GM12878 (cell line): ENCODE data around the gene FDXR. TPM values are rescaled to one million over a fixed set of nuclear protein-coding genes. Genes with fewer than 3 reads are reported as not detected.
A peak's percentile ranks its signal among the peaks of the same experiment; 100 is the strongest.

ENCODE experiments used
- ATAC-seq: fragments of 200-7000 bp; cut with Tn5 transposase; 3 replicates; pipeline ENCODE4 v1.9.1; 2020; ENCODE audit warnings: mild to moderate bottlenecking, moderate library complexity
- BruUV-seq: library from RNA; stranded (reverse); fragments of 400-500 nt; replicated peaks from 2 replicates; lab custom pipeline; 2021; lab: Mats Ljungman, UMichigan
- CTCF ChIA-PET: fragments of 300-600 bp; sonication (Branson Sonifier 250); formaldehyde crosslinking; extraction: SDS; loops from one replicate; lab custom pipeline; 2021; ENCODE audit warnings: inconsistent platforms; lab: Yijun Ruan, JAX
- POLR2A ChIA-PET: fragments of 350-600 bp; formaldehyde crosslinking; extraction: SDS; loops from one replicate; lab custom pipeline; 2021; ENCODE audit warnings: inconsistent platforms; lab: Charles Lee
- RAD21 ChIA-PET: fragments of 300-600 bp; sonication (Branson Sonifier 250); formaldehyde crosslinking; loops from one replicate; lab custom pipeline; 2023; ENCODE audit warnings: antibody characterized with exemption; ENCODE audit not compliant: unreplicated experiment; lab: Charles Lee
- SMC1A ChIA-PET: fragments of 300-600 bp; sonication (Branson Sonifier 250); formaldehyde crosslinking; loops from one replicate; lab custom pipeline; 2023; ENCODE audit not compliant: unreplicated experiment, uncharacterized antibody; lab: Charles Lee
- DNase-seq: peaks from one replicate; pipeline ENCODE4 v3.0.0-alpha.2; 2011; ENCODE audit warnings: low read depth, low spot score
- FAIRE-seq: peaks from 3 replicates; lab custom pipeline; 2011; peaks lifted over from hg19 to GRCh38; lab: Jason Lieb, UNC
- H2AFZ ChIP-seq: 2 replicates; pipeline ENCODE4 v1.6.0; 2011; ENCODE audit warnings: low read depth, low read length, control low read depth; ENCODE audit not compliant: control insufficient read depth
- H3K27ac ChIP-seq: 2 replicates; pipeline ENCODE4 v1.5.1; 2011; ENCODE audit warnings: control low read depth; ENCODE audit not compliant: control insufficient read depth, insufficient read depth
- H3K27me3 ChIP-seq, 2 experiments: replicated peaks in 1 of 2; 2 replicates each; pipeline versions ENCODE4 v1.6.0 to v1.6.1; 2011; ENCODE audit warnings: low read length in 1 of 2; ENCODE audit not compliant: control insufficient read depth in 2 of 2, insufficient read depth in 2 of 2
- H3K36me3 ChIP-seq, 2 experiments: 2 replicates each; pipeline ENCODE4 v1.5.1; 2011; ENCODE audit warnings: low read length in 1 of 2; ENCODE audit not compliant: control insufficient read depth in 2 of 2, insufficient read depth in 2 of 2
- H3K4me1 ChIP-seq: 2 replicates; pipeline ENCODE4 v1.6.1; 2011; ENCODE audit warnings: mild to moderate bottlenecking, low read length, moderate library complexity, mixed read lengths; ENCODE audit not compliant: control insufficient read depth, insufficient read depth
- H3K4me2 ChIP-seq: 2 replicates; pipeline ENCODE4 v1.6.0; 2011; ENCODE audit warnings: control low read depth; ENCODE audit not compliant: control insufficient read depth, insufficient read depth
- H3K4me3 ChIP-seq: fragments of 200-600 bp; sonication (generic); 2 replicates; pipeline ENCODE4 v1.5.1; 2016
- H3K79me2 ChIP-seq: 2 replicates; pipeline ENCODE4 v1.6.0; 2011; ENCODE audit warnings: low read length; ENCODE audit not compliant: control insufficient read depth, insufficient read depth
- H3K9ac ChIP-seq: 2 replicates; pipeline ENCODE4 v1.8.0; 2011; ENCODE audit warnings: low read length, control low read depth, mixed read lengths; ENCODE audit not compliant: control insufficient read depth, insufficient read depth
- H3K9me3 ChIP-seq: replicated peaks from 3 replicates; pipeline ENCODE4 v1.5.1; 2011; ENCODE audit warnings: mild to moderate bottlenecking, low read length; ENCODE audit not compliant: control insufficient read depth, insufficient read depth
- H4K20me1 ChIP-seq: 2 replicates; pipeline ENCODE4 v1.6.0; 2011; ENCODE audit not compliant: control insufficient read depth, insufficient read depth
- BMI1 ChIP-seq: fragments of 450-650 bp; IDR thresholded peaks from 2 replicates; pipeline ENCODE4 v1.6.1; 2016; ENCODE audit warnings: mild to moderate bottlenecking, moderate library complexity, borderline replicate concordance
- CEBPB ChIP-seq, 2 experiments: fragments of 150-350 bp in 1 of 2; IDR thresholded peaks; 2 replicates each; pipeline ENCODE4 v1.6.1; 2012 to 2014; ENCODE audit warnings: low read depth in 2 of 2, low read length in 2 of 2, borderline replicate concordance in 1 of 2, inconsistent platforms in 1 of 2
- HCFC1 ChIP-seq: fragments of 150-350 bp; IDR thresholded peaks from 2 replicates; pipeline ENCODE4 v1.6.1; 2014; ENCODE audit warnings: low read length
- HDAC2 ChIP-seq: fragments of 200-600 bp; sonication (generic); IDR thresholded peaks from 2 replicates; pipeline ENCODE4 v1.6.1; 2017
- MXI1 ChIP-seq: fragments of 150-350 bp; IDR thresholded peaks from 2 replicates; pipeline ENCODE4 v1.6.1; 2011; ENCODE audit warnings: low read depth, mild to moderate bottlenecking, inconsistent platforms, low read length, improper control_type of control experiment
- NRF1 ChIP-seq: conservative IDR thresholded peaks from 2 replicates; pipeline ENCODE4 v1.6.1; 2011; ENCODE audit warnings: mild to moderate bottlenecking, low read depth, low read length, improper control_type of control experiment
- RELA ChIP-seq: fragments of 450-650 bp; IDR thresholded peaks from 2 replicates; pipeline ENCODE4 v1.8.0; 2014; ENCODE audit warnings: borderline replicate concordance; ENCODE audit not compliant: partially characterized antibody
- REST ChIP-seq: IDR thresholded peaks from 2 replicates; pipeline ENCODE4 v1.6.1; 2012; ENCODE audit warnings: mild to moderate bottlenecking, low read depth, low read length
- TCF12 ChIP-seq: IDR thresholded peaks from 2 replicates; pipeline ENCODE4 v1.6.1; 2011; ENCODE audit warnings: low read depth, mild to moderate bottlenecking, low read length
- ZBTB4 ChIP-seq: fragments of 450-650 bp; formaldehyde crosslinking; IDR thresholded peaks from 2 replicates; pipeline ENCODE4 v1.4.0; 2022; ENCODE audit warnings: mild to moderate bottlenecking, moderate library complexity
- WGBS: methylation state at CpG from one replicate; pipeline ENCODE4 v1.1.6; 2016; ENCODE audit warnings: low lambda C conversion rate; ENCODE audit not compliant: insufficient replicate concordance, insufficient coverage; ENCODE audit errors: missing lambda C conversion rate; 5-methylcytosine and 5-hydroxymethylcytosine counted together
- in situ Hi-C: fragments of 300-500 bp; cut with MboI; formaldehyde crosslinking; loops from 9 replicates; pipeline ENCODE4 v1.14.3; 2018; ENCODE audit warnings: mixed read lengths
- intact Hi-C: fragments of 100-400 bp; cut with micrococcal nuclease; formaldehyde crosslinking; loops from one replicate; pipeline ENCODE4 v1.14.2; 2022; ENCODE audit not compliant: unreplicated experiment
- polyA plus RNA-seq, 11 experiments: library from polyadenylated mRNA; depleted of rRNA in 4 of 11; unstranded in 6 of 11; stranded (reverse) in 5 of 11; fragments of >200 nt; fragmentation: Nextera tagmentation in 4 of 11; fragmentation: Illumina TruSeq in 1 of 11; extraction: Ambion mirVana in 4 of 11; extraction: Trizol in 1 of 11; gene quantifications; 1 replicate in 1 of 11; 2 replicates in 10 of 11; pipeline versions ENCODE4 v1.2.1 to v1.2.3, GENCODE V29; 2011 to 2016; ENCODE audit warnings: inconsistent platforms in 2 of 11, missing spikeins in 2 of 11, low read depth in 1 of 11
- total RNA-seq, 4 experiments: library from RNA; depleted of rRNA in 3 of 4; stranded (reverse); fragments of >200 nt in 3 of 4; fragmentation: Illumina TruSeq in 1 of 4; extraction: Trizol in 1 of 4; gene quantifications; 2 replicates each; pipeline versions ENCODE4 v1.2.1 to v1.2.3, GENCODE V29; 2013 to 2021

The FDXR gene
- total and polyA plus RNA-seq, 10 of the 15 experiments (the other 5 are each of a cell fraction or from before 2014, with no cell fraction given) = 0.85 to 162 (median 48.2) TPM

DNA sequence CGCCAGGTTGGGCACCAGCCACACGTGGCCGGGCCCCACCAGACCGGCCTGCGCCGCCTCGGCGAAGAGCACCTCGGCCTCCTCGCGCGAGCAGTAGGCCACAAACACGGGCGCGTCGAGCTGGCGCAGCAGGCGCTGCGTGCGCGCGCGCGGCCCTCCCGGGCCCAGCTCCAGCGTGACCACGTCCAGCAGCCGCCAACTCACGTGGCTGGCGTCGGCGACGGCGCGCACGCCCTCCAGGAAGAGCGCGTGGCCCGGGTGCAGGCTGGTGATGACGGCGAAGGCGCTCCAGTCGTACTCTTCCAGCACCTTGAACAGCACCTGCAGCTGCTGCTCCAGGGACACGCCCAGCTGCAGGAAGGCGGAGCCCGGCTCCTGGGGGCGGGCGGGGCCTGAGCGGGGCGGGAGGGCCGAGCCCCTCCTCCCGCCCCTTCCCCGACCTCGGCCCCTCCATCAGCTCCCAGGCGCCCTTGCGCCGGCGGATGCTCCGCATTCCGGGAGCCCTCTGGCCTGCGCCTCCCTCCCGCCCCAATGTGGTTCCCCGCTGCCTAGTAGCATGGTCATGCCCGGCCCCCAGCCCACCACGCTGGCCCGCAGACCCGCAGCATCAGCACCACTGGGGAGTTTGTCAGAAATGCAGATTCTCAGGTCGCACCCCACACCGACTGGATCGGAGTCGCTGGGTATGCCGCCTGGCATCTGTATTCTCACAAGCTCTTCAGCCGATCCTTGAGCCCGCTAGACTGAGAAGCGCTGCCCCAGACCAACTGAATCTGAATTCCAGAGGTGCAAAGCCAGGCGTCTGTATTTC lies 20.4 kb downstream of the FDXR start:
- TF ChIP-seq RELA (no peak), BMI1 (no peak), ZBTB4 (CRISPR knock-in tag) (no peak), HDAC2 (no peak), REST (peak; percentile 63; the same call in 1 of the 2 replicates), NRF1 (no peak), TCF12 (0 out of 2 replicates have a peak, but pooled peaks have one; percentile 17), HCFC1 (no peak), CEBPB (IDR thresholded peaks at IDR 0.05; ENCODE audit: borderline replicate concordance in 1 of 2, low read depth in 2 of 2, low read length in 2 of 2) (no peak), MXI1 (no peak)
- TF ChIP-seq, all 136 proteins: peak for 2
- Histone ChIP-seq H3K79me2 (no peaks in the 10 kb centered on the region), H3K27me3 (peaks cover 0 to 2% of the 10 kb centered on the region in 2 experiments; a peak in 3 of 4 replicates), H3K4me1 (no peaks in the 10 kb centered on the region), H3K9ac (no peak overlapping the region), H3K36me3 (no peaks in the 10 kb centered on the region), H3K4me2 (peak overlapping the region; percentile 42; the same call in 1 of the 2 replicates), H3K27ac (no peak overlapping the region), H3K9me3 (no peaks in the 10 kb centered on the region), H4K20me1 (no peaks in the 10 kb centered on the region), H3K4me3 (no peak overlapping the region), H2AFZ (peak overlapping the region; percentile 29; the same call in 1 of the 2 replicates)
- ChIA-PET RAD21 (no interaction called here), POLR2A (no interaction called here), SMC1A (no interaction called here), CTCF (no interaction called here)
- WGBS = 33% methylated on average over 51 of the region's 76 CpGs
- FAIRE-seq (no peak), DNase-seq (no peak), ATAC-seq (peak; percentile 68)
- intact Hi-C loops (no loop called here), in situ Hi-C loops (no loop called here)
- no TSS peak for BruUV-seq
